ENCODE measurements around the gene CNOT6L.

DNA sequence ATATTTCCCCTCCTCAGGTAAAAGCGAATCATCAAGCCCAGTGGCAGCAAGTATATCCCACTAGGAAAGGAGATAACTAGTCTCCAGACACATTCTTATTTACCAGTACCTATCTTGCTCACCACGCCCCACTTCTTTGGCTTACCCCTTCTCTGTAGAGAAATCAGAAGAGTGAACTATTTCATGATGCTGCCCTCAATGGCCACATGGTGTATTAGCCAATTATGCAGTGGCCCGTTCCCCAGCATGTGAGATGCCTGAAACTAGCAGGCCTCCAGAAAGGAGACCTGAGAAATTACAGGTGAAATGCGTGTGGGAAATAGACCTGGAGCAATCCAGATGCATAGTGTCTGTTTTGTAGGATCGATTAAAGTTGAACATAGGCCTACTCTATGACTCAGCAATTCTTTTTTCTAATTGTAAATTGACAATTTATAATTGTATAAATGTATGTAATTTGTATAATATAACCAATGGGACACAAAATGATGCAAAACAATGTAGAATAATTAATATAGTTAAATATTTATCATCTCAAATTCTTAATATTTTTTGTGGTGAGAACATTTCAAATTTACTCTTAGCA, 126.2 kb downstream of the CNOT6L start:
- TF ChIP-seq, protein P1, sequence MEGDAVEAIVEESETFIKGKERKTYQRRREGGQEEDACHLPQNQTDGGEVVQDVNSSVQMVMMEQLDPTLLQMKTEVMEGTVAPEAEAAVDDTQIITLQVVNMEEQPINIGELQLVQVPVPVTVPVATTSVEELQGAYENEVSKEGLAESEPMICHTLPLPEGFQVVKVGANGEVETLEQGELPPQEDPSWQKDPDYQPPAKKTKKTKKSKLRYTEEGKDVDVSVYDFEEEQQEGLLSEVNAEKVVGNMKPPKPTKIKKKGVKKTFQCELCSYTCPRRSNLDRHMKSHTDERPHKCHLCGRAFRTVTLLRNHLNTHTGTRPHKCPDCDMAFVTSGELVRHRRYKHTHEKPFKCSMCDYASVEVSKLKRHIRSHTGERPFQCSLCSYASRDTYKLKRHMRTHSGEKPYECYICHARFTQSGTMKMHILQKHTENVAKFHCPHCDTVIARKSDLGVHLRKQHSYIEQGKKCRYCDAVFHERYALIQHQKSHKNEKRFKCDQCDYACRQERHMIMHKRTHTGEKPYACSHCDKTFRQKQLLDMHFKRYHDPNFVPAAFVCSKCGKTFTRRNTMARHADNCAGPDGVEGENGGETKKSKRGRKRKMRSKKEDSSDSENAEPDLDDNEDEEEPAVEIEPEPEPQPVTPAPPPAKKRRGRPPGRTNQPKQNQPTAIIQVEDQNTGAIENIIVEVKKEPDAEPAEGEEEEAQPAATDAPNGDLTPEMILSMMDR (IDR thresholded peaks at IDR 0.05; ENCODE audit: low read length): no peak
- no peak for TF ChIP-seq EZH2 (optimal IDR thresholded peaks at IDR 0.05; ENCODE audit: low read depth, low read length)
